ENCODE measurements around the gene PIGU.

GRCh38 chr20:34532320-34532719 is 144.6 kb downstream of the PIGU start:
- TF ChIP-seq CTCF (conservative IDR thresholded peaks at IDR 0.05; ENCODE audit: low read length) (no peak), EZH2phosphoT487 (IDR thresholded peaks at IDR 0.05; ENCODE audit: borderline replicate concordance, low read depth, low read length) (no peak)

Measured in OCI-LY7 (cell line).